IPS-20b (cell line): ENCODE measurements around the gene KMT2B.

Source experiments
- H3K27ac ChIP-seq: one replicate; pipeline ENCODE4 v1.5.1; 2013; ENCODE audit warnings: low read length
- H3K27me3 ChIP-seq: 2 replicates; pipeline ENCODE4 v1.6.1; 2013; ENCODE audit warnings: mild to moderate bottlenecking, low read length, inconsistent platforms; ENCODE audit not compliant: insufficient read depth
- H3K36me3 ChIP-seq: 2 replicates; pipeline ENCODE4 v1.6.1; 2013; ENCODE audit warnings: low read depth, mild to moderate bottlenecking, inconsistent platforms, low read length, moderate library complexity; ENCODE audit not compliant: insufficient read depth
- H3K4me1 ChIP-seq: 2 replicates; pipeline ENCODE4 v1.6.1; 2013; ENCODE audit warnings: mild to moderate bottlenecking, control low read depth, inconsistent platforms, low read length, moderate library complexity; ENCODE audit not compliant: insufficient read depth
- H3K4me3 ChIP-seq: 2 replicates; pipeline ENCODE4 v1.5.1; 2013; ENCODE audit warnings: mild to moderate bottlenecking, low read length, inconsistent platforms
- H3K9ac ChIP-seq: 2 replicates; pipeline ENCODE4 v1.6.1; 2013; ENCODE audit warnings: low read depth, mild to moderate bottlenecking, inconsistent platforms, low read length, moderate library complexity
- H3K9me3 ChIP-seq: 2 replicates; pipeline ENCODE4 v1.6.1; 2013; ENCODE audit warnings: mild to moderate bottlenecking, low read depth, low read length, inconsistent platforms; ENCODE audit not compliant: insufficient read depth

KMT2B gene

GRCh38 chr19:35756377-35757230, 38.8 kb downstream of the KMT2B start, which contains the start of gene HSPB6:
TSS of gene HSPB6 (minus strand) at chr19:35757029. CDS start at chr19:35757008, 21 bp downstream.
- peaks cover 17% of the 10 kb centered on the region; the same call in 1 of the 2 replicates for H3K27me3 ChIP-seq
- H3K4me3 ChIP-seq = peak within 1 kb of the TSS; percentile 100
- H3K9me3 ChIP-seq = no peaks in the 10 kb centered on the region
- H3K36me3 ChIP-seq = peaks cover 14% of the 10 kb centered on the region; the same call in 1 of the 2 replicates
- H3K27ac ChIP-seq = no peak within 1 kb of the TSS
- H3K9ac ChIP-seq = peak within 1 kb of the TSS; percentile 72; the same call in 1 of the 2 replicates
- peaks cover 3% of the 10 kb centered on the region; the same call in 1 of the 2 replicates for H3K4me1 ChIP-seq

GRCh38 chr19:35757231-35757748, 39.5 kb downstream of the KMT2B start:
- H3K36me3 ChIP-seq = peaks cover 20% of the 10 kb centered on the region

GRCh38 chr19:35757749-35758608, 40.2 kb downstream of the KMT2B start, which contains the start of gene PROSER3:
TSS of gene PROSER3 (plus strand) at chr19:35758176. CDS start at chr19:35758216, 40 bp downstream.
- H3K36me3 ChIP-seq = peaks cover 22% of the 10 kb centered on the region
- H3K4me1 ChIP-seq = peaks cover 3% of the 10 kb centered on the region; the same call in 1 of the 2 replicates
- H3K9ac ChIP-seq = peak within 1 kb of the TSS; percentile 97
- no peaks in the 10 kb centered on the region for H3K9me3 ChIP-seq
- H3K27me3 ChIP-seq = peaks cover 17% of the 10 kb centered on the region; the same call in 1 of the 2 replicates
- peak within 1 kb of the TSS; percentile 100 for H3K4me3 ChIP-seq
- peak within 1 kb of the TSS; percentile 99 for H3K27ac ChIP-seq

More at GRCh38 chr19:35757231-35757748, 39.5 kb downstream of the KMT2B start:
- Histone ChIP-seq H3K9me3 (no peaks in the 10 kb centered on the region), H3K4me3 (peak overlapping the region; percentile 100), H3K27ac (no peak overlapping the region), H3K9ac (peak overlapping the region; percentile 72; the same call in 1 of the 2 replicates), H3K27me3 (peaks cover 17% of the 10 kb centered on the region; the same call in 1 of the 2 replicates), H3K4me1 (peaks cover 3% of the 10 kb centered on the region; the same call in 1 of the 2 replicates)

GRCh38 chr19:35759697-35760096, 41.9 kb downstream of the KMT2B start:
- H3K4me1 ChIP-seq = peaks cover 3% of the 10 kb centered on the region; the same call in 1 of the 2 replicates
- H3K27ac ChIP-seq = no peak overlapping the region
- peaks cover 16% of the 10 kb centered on the region; the same call in 1 of the 2 replicates for H3K27me3 ChIP-seq
- H3K4me3 ChIP-seq = no peak overlapping the region
- H3K9ac ChIP-seq = no peak overlapping the region
- H3K9me3 ChIP-seq = no peaks in the 10 kb centered on the region
- peaks cover 24% of the 10 kb centered on the region for H3K36me3 ChIP-seq

GRCh38 chr19:35760711-35761349, 43.0 kb downstream of the KMT2B start:
- no peaks in the 10 kb centered on the region; the same call in 1 of the 2 replicates for H3K4me1 ChIP-seq
- no peak overlapping the region for H3K9ac ChIP-seq
- H3K36me3 ChIP-seq = peaks cover 30% of the 10 kb centered on the region
- no peak overlapping the region for H3K4me3 ChIP-seq
- H3K27me3 ChIP-seq = peaks cover 5% of the 10 kb centered on the region; the same call in 1 of the 2 replicates
- no peak overlapping the region for H3K27ac ChIP-seq
- no peaks in the 10 kb centered on the region for H3K9me3 ChIP-seq

- H3K36me3 ChIP-seq = peaks cover 33% of the 10 kb centered on the region
- no peak overlapping the region for H3K4me3 ChIP-seq
- H3K9me3 ChIP-seq = no peaks in the 10 kb centered on the region
- no peaks in the 10 kb centered on the region for H3K27me3 ChIP-seq
- no peak overlapping the region for H3K27ac ChIP-seq
- H3K4me1 ChIP-seq = no peaks in the 10 kb centered on the region; the same call in 1 of the 2 replicates
- H3K9ac ChIP-seq = no peak overlapping the region
Measured at GRCh38 chr19:35764432-35765315, 46.9 kb downstream of the KMT2B start.

GRCh38 chr19:35766571-35767104, 48.8 kb downstream of the KMT2B start:
- H3K36me3 ChIP-seq = peaks cover 21% of the 10 kb centered on the region
- no peak overlapping the region for H3K9ac ChIP-seq
- no peak overlapping the region for H3K27ac ChIP-seq
- H3K4me3 ChIP-seq = no peak overlapping the region
- no peaks in the 10 kb centered on the region for H3K9me3 ChIP-seq
- no peaks in the 10 kb centered on the region; the same call in 1 of the 2 replicates for H3K27me3 ChIP-seq
- no peaks in the 10 kb centered on the region; the same call in 1 of the 2 replicates for H3K4me1 ChIP-seq

GRCh38 chr19:35767288-35768081, 49.7 kb downstream of the KMT2B start:
- Histone ChIP-seq H3K4me3 (no peak overlapping the region), H3K36me3 (peaks cover 13% of the 10 kb centered on the region), H3K4me1 (no peaks in the 10 kb centered on the region; the same call in 1 of the 2 replicates), H3K9ac (no peak overlapping the region), H3K9me3 (no peaks in the 10 kb centered on the region), H3K27ac (no peak overlapping the region), H3K27me3 (peaks cover under 1% of the 10 kb centered on the region; the same call in 1 of the 2 replicates)

- H3K4me3 ChIP-seq = no peak overlapping the region
- peaks cover 13% of the 10 kb centered on the region for H3K36me3 ChIP-seq
- H3K4me1 ChIP-seq = no peaks in the 10 kb centered on the region; the same call in 1 of the 2 replicates
- no peak overlapping the region for H3K27ac ChIP-seq
- H3K9ac ChIP-seq = no peak overlapping the region
- peaks cover 6% of the 10 kb centered on the region for H3K27me3 ChIP-seq
- no peaks in the 10 kb centered on the region for H3K9me3 ChIP-seq
Measured at GRCh38 chr19:35768082-35768421, 50.2 kb downstream of the KMT2B start.
